Loucy (cell line): ENCODE data around the gene CHD9NB.

ENCODE experiments used
- H2AFZ ChIP-seq: fragments of 200-600 bp; sonication (generic); 2 replicates; pipeline ENCODE4 v1.6.0; 2016; ENCODE audit warnings: antibody characterized with exemption, mild to moderate bottlenecking, low read length, moderate library complexity
- H3F3A ChIP-seq: fragments of 200-600 bp; 2 replicates; pipeline ENCODE4 v1.6.0; 2016; ENCODE audit warnings: antibody characterized with exemption, low read depth, mild to moderate bottlenecking
- H3K27me3 ChIP-seq: fragments of 200-600 bp; sonication (generic); 2 replicates; pipeline ENCODE4 v1.6.1; 2014; ENCODE audit warnings: low read length, mild to moderate bottlenecking; ENCODE audit not compliant: insufficient read depth, poor library complexity, severe bottlenecking
- H3K36me3 ChIP-seq: fragments of 200-600 bp; sonication (generic); 2 replicates; pipeline ENCODE4 v1.6.1; 2016; ENCODE audit warnings: low read length; ENCODE audit not compliant: insufficient read depth
- H3K4me1 ChIP-seq: fragments of 200-600 bp; sonication (generic); 2 replicates; pipeline ENCODE4 v1.5.1; 2014; ENCODE audit warnings: low read length, mild to moderate bottlenecking; ENCODE audit not compliant: insufficient read depth, poor library complexity, severe bottlenecking
- H3K4me2 ChIP-seq: fragments of 200-600 bp; sonication (generic); 2 replicates; pipeline ENCODE4 v1.6.0; 2014; ENCODE audit warnings: antibody characterized with exemption, low read length, low read depth, mild to moderate bottlenecking; ENCODE audit not compliant: poor library complexity, severe bottlenecking
- H3K4me3 ChIP-seq: fragments of 200-600 bp; sonication (generic); 2 replicates; pipeline ENCODE4 v1.5.1; 2014; ENCODE audit warnings: low read length, mild to moderate bottlenecking, mixed read lengths; ENCODE audit not compliant: poor library complexity, severe bottlenecking
- H3K79me2 ChIP-seq: fragments of 200-600 bp; sonication (generic); 2 replicates; pipeline ENCODE4 v1.6.1; 2014; ENCODE audit warnings: low read length; ENCODE audit not compliant: insufficient read depth
- H3K9ac ChIP-seq: fragments of 200-600 bp; sonication (generic); 2 replicates; pipeline ENCODE4 v1.6.0; 2014; ENCODE audit warnings: mild to moderate bottlenecking, low read depth, low read length, moderate library complexity; ENCODE audit not compliant: poor library complexity, severe bottlenecking
- H3K9me2 ChIP-seq: fragments of 200-600 bp; sonication (generic); replicated peaks from 2 replicates; pipeline ENCODE4 v1.6.1; 2016; ENCODE audit warnings: low read depth, low read length, mixed read lengths
- H3K9me3 ChIP-seq: fragments of 200-600 bp; sonication (generic); 2 replicates; pipeline ENCODE4 v1.6.1; 2014; ENCODE audit warnings: mild to moderate bottlenecking, antibody characterized with exemption, low read length, low read depth; ENCODE audit not compliant: insufficient read depth
- H4K20me1 ChIP-seq: fragments of 200-600 bp; sonication (generic); 2 replicates; pipeline ENCODE4 v1.6.0; 2014; ENCODE audit warnings: antibody characterized with exemption, low read length, mild to moderate bottlenecking; ENCODE audit not compliant: insufficient read depth, poor library complexity, severe bottlenecking
- CTCF ChIP-seq: fragments of 200-600 bp; sonication (generic); conservative IDR thresholded peaks from 2 replicates; pipeline ENCODE4 v1.5.1; 2014; ENCODE audit warnings: mild to moderate bottlenecking, antibody characterized with exemption, low read length
- EZH2phosphoT487 ChIP-seq: fragments of 200-600 bp; IDR thresholded peaks from 2 replicates; pipeline ENCODE4 v1.6.1; 2018; ENCODE audit warnings: antibody characterized with exemption, mild to moderate bottlenecking, moderate library complexity, borderline replicate concordance

CHD9NB gene

GRCh38 chr16:53052519-53053501, at the start of gene CHD9NB:
CHD9NB (minus strand) TSS chr16:53052897; CDS start chr16:53044158, 8,739 bp downstream.
- H3F3A ChIP-seq: no peaks in the 10 kb centered on the region
- H3K9ac ChIP-seq: peak within 1 kb of the TSS; percentile 64
- peaks cover 26% of the 10 kb centered on the region for H3K4me1 ChIP-seq
- peak within 1 kb of the TSS; percentile 64 for H3K4me3 ChIP-seq
- H3K27me3 ChIP-seq: no peaks in the 10 kb centered on the region
- TF ChIP-seq EZH2phosphoT487 (no peak), CTCF (no peak)
- peak within 1 kb of the TSS; percentile 70 for H2AFZ ChIP-seq
- no peaks in the 10 kb centered on the region for H3K9me2 ChIP-seq
- no peaks in the 10 kb centered on the region for H3K36me3 ChIP-seq
- H3K79me2 ChIP-seq: peaks cover 17% of the 10 kb centered on the region
- H4K20me1 ChIP-seq: no peaks in the 10 kb centered on the region
- peak within 1 kb of the TSS; percentile 67 for H3K4me2 ChIP-seq
- H3K9me3 ChIP-seq: no peaks in the 10 kb centered on the region

GRCh38 chr16:53100889-53101288, 48.2 kb upstream of the CHD9NB start:
- TF ChIP-seq EZH2phosphoT487 (no peak), CTCF (no peak)
- no peaks in the 10 kb centered on the region for H4K20me1 ChIP-seq
- H3K36me3 ChIP-seq: no peaks in the 10 kb centered on the region
- no peak overlapping the region for H2AFZ ChIP-seq
- H3F3A ChIP-seq: peaks cover 6% of the 10 kb centered on the region; the same call in 1 of the 2 replicates
- H3K4me1 ChIP-seq: peaks cover 24% of the 10 kb centered on the region
- no peak overlapping the region for H3K4me2 ChIP-seq
- no peak overlapping the region for H3K4me3 ChIP-seq
- H3K79me2 ChIP-seq: peaks cover 5% of the 10 kb centered on the region; the same call in 1 of the 2 replicates
- H3K9me2 ChIP-seq: no peaks in the 10 kb centered on the region
- H3K9ac ChIP-seq: no peak overlapping the region
- H3K9me3 ChIP-seq: no peaks in the 10 kb centered on the region
- no peaks in the 10 kb centered on the region for H3K27me3 ChIP-seq

- Histone ChIP-seq H3K9me2 (no peaks in the 10 kb centered on the region), H3K36me3 (no peaks in the 10 kb centered on the region), H3F3A (peaks cover 6% of the 10 kb centered on the region; the same call in 1 of the 2 replicates), H3K27me3 (no peaks in the 10 kb centered on the region), H3K79me2 (peaks cover 5% of the 10 kb centered on the region; the same call in 1 of the 2 replicates), H3K9ac (peak overlapping the region; percentile 73), H3K4me2 (peak overlapping the region; percentile 80), H2AFZ (peak overlapping the region; percentile 84), H3K4me1 (peaks cover 24% of the 10 kb centered on the region), H3K9me3 (no peaks in the 10 kb centered on the region), H3K4me3 (peak overlapping the region; percentile 80), H4K20me1 (no peaks in the 10 kb centered on the region)
- TF ChIP-seq EZH2phosphoT487 (no peak), CTCF (no peak)
Observed at GRCh38 chr16:53100131-53100748, 47.5 kb upstream of the CHD9NB start.
